Thyroid gland (tissue), 4 donors: Measurements from ENCODE around the gene AIRE. TPM values are rescaled to one million over a fixed set of nuclear protein-coding genes. Genes with fewer than 3 reads are reported as not detected.
A peak's percentile ranks its signal among the peaks of the same experiment; 100 is the strongest.
"Not testable (repeated sequence)": the region's sequence is repeated elsewhere in the genome, so short reads cannot be mapped to it uniquely, and the experiment has no call there.

Experiments
- DNase-seq, 2 donors: peaks; one replicate each; pipeline ENCODE4 v3.0.0-alpha.2; 2019
- H3K27ac ChIP-seq, 3 donors: fragments of 200-600 bp; sonication (generic); 1 replicate in 2 of 3; 2 replicates in 1 of 3; pipeline ENCODE4 v1.5.1; 2016 to 2019; ENCODE audit warnings: mild to moderate bottlenecking in 1 of 3, moderate library complexity in 1 of 3
- H3K27me3 ChIP-seq: fragments of 200-600 bp; sonication (generic); one replicate; pipeline ENCODE4 v1.5.1; 2019
- H3K36me3 ChIP-seq, 2 donors: fragments of 200-600 bp; sonication (generic); one replicate each; pipeline ENCODE4 v1.5.1; 2016 to 2019
- H3K4me1 ChIP-seq, 2 donors: fragments of 200-600 bp; sonication (generic); one replicate each; pipeline ENCODE4 v1.5.1; 2017 to 2019
- H3K4me3 ChIP-seq, 3 donors: fragments of 200-600 bp; sonication (generic); replicated peaks in 1 of 3; 1 replicate in 2 of 3; 2 replicates in 1 of 3; pipeline ENCODE4 v1.5.1; 2016; ENCODE audit warnings: mild to moderate bottlenecking in 1 of 3
- H3K9me3 ChIP-seq: fragments of 200-600 bp; sonication (generic); one replicate; pipeline ENCODE4 v1.5.1; 2017
- CTCF ChIP-seq, 6 experiments: fragments of 200-600 bp in 3 of 6; fragments of 450-650 bp in 3 of 6; sonication (generic) in 3 of 6; IDR thresholded peaks; one replicate each; pipeline ENCODE4 v1.5.1; 2016 to 2019; ENCODE audit warnings: antibody characterized with exemption in 6 of 6, mild to moderate bottlenecking in 2 of 6, inconsistent platforms in 1 of 6, moderate library complexity in 1 of 6
- POLR2A ChIP-seq, 2 donors: fragments of 450-650 bp; IDR thresholded peaks; one replicate each; pipeline ENCODE4 v1.6.1; 2017; ENCODE audit warnings: antibody characterized with exemption in 2 of 2, mild to moderate bottlenecking in 2 of 2, moderate library complexity in 1 of 2
- WGBS, 2 donors: methylation state at CpG; one replicate each; pipeline ENCODE4 v1.1.5; 2017; 5-methylcytosine and 5-hydroxymethylcytosine counted together
- intact Hi-C: fragments of 100-400 bp; cut with DNase I; formaldehyde crosslinking; loops from one replicate; pipeline ENCODE4 v1.15.1; 2023
- total RNA-seq, 4 donors: library from RNA; depleted of rRNA; stranded (reverse); fragments of >200 nt; gene quantifications; one replicate each; pipeline ENCODE4 v1.2.3, GENCODE V29; 2016

The AIRE gene
- total RNA-seq, 4 donors from 2014 or later = 0.13 TPM; not detected in 3

DNA sequence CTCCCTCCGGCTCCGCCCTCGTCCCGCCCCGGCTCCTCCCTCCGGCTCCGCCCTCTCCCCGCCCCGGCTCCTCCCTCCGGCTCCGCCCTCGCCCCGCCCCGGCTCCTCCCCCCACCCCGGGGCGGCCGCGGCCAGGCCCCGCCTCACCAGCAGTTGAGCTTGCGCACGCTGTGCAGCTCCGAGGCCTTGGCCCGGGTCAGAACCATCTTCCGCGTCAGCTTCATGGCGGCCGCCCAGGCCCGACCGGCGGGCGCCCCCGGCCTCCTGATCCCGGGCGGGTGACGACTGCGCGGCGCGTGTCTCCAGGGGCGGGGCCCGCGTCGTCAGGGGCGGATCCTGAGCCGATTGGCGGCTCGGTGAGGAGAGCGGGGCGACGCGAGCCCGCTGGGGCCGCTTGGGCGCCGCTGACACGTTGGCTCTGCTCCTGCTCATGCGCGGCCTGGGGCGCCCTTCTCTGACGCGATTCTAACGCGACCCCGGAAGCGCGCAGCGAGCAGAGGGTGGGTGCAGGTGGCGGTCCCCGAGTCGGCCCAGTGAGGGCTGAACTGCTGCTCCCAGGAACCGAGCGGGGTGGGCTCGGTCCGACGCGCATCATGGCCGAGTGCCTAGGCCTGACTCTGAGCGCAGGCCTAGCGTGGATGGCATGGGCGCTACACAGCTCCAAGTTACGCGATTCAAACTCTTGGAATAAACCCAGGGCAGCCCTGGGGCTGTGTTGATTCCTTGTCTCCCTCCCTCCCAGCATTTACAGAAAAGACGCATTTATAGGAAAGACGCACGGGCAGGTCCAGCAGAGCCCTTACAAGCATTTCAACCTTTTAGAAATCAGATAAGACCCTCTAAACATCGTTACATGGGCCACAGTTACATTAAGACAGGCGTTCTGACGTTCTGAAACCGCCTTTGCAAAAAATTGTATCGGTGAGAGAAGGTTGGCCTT, 53.6 kb downstream of the AIRE start, which contains the start of gene CFAP410:
Gene CFAP410 (minus strand): TSS at position 420 of the 940 bp plus-strand sequence. CDS start 196 bp downstream, at position 224.
- WGBS, 2 donors = 2% methylated on average over 10 to 37 of the region's 90 CpGs

GRCh38 chr21:44341726-44342458, 56.2 kb downstream of the AIRE start:
- 63 to 68% methylated on average over 12 of the region's 12 CpGs for WGBS, 2 donors
- H3K9me3 ChIP-seq, H3K36me3 ChIP-seq, H3K27ac ChIP-seq, H3K4me3 ChIP-seq, H3K27me3 ChIP-seq, DNase-seq, intact Hi-C loops: not testable (repeated sequence)
- H3K4me1 ChIP-seq = peaks cover 11 to 14% of the 10 kb centered on the region in 2 donors

More for the DNA sequence above, 53.6 kb downstream of the AIRE start, which contains the start of gene CFAP410:
- intact Hi-C loops = no loop called here
- Histone ChIP-seq H3K27ac (peak within 1 kb of the TSS; percentile 96 to 100 (median 97)), H3K27me3 (no peaks in the 10 kb centered on the region), H3K9me3 (no peaks in the 10 kb centered on the region), H3K36me3 (peaks cover 0 to 11% of the 10 kb centered on the region in 2 donors), H3K4me3 (peak within 1 kb of the TSS; percentile 62 to 78 (median 76)), H3K4me1 (peaks cover 11 to 14% of the 10 kb centered on the region in 2 donors)
- DNase-seq = peak; percentile 92 to 93
- peak in 1 of 6 experiments; percentile 23 for TF ChIP-seq CTCF (IDR thresholded peaks at IDR 0.05)
- TF ChIP-seq POLR2A (IDR thresholded peaks at IDR 0.05) = peak; percentile 81 to 92

DNA sequence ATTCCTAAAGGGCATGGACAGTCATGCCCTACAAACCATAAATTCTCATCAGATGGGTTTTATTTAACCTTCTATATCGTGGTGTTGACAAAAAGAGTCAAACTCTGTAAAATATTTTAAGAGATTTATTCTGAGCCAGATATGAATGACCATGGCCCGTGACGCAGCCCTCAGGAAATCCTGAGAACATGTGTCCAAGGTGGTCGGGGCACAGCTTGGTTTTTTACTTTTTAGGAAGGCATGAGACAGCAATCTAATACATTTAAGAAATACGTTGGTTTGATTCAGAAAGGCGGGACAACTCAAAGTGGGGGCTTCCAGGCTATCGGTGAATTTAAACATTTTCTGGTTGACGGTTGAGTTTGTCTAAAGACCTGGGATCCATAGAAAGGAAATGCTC, 57.3 kb downstream of the AIRE start:
- H3K27me3 ChIP-seq, H3K9me3 ChIP-seq, H3K36me3 ChIP-seq, DNase-seq, H3K27ac ChIP-seq, intact Hi-C loops, H3K4me3 ChIP-seq: not testable (repeated sequence)
- H3K4me1 ChIP-seq = peaks cover 10 to 15% of the 10 kb centered on the region in 2 donors
- 81 to 82% methylated on average over 8 of the region's 8 CpGs for WGBS, 2 donors

DNA sequence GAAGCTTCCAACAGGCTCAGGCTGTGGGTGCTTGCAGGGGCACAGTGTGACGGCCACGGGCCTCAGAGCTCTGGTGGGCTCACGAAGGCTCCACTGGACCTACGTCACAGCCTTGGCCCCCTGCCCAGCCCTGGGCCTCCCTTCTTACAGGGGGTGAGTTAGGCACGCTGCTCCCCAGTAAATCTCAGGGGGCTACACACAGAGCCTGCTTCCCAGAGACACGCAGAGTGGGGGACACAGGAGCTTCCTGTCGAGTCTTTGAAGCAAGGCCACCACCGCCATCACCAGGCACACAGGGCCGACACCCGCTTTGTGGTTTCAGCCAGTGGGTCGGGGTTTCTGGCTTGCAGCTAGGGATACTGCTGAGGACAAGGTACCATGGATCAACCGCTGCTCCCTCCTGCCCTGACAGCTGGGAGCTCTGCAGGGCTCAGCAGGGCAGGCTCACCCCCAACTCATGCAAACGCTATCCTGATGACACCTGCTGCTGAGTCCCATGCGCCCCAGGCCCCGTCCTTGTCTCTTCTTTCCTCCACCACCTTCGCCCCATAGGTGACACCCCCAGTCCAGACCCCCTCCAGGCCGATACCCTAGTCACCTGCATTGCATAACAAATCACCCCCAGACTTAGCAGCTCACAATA, 59.0 kb downstream of the AIRE start:
- intact Hi-C loops = no loop called here
- no peak for TF ChIP-seq CTCF (IDR thresholded peaks at IDR 0.05)
- TF ChIP-seq POLR2A (IDR thresholded peaks at IDR 0.05) = no peak
- no peak for DNase-seq
- peaks cover 5 to 16% of the 10 kb centered on the region in 2 donors for H3K4me1 ChIP-seq
- H3K9me3 ChIP-seq = no peaks in the 10 kb centered on the region
- H3K4me3 ChIP-seq = no peak overlapping the region
- 75 to 84% methylated on average over 6 to 10 of the region's 17 CpGs for WGBS, 2 donors
- no peak overlapping the region for H3K27ac ChIP-seq
- no peaks in the 10 kb centered on the region for H3K36me3 ChIP-seq
- no peaks in the 10 kb centered on the region for H3K27me3 ChIP-seq

- H3K27ac ChIP-seq = no peak overlapping the region
- H3K4me1 ChIP-seq = peaks cover 0 to 9% of the 10 kb centered on the region in 2 donors
- no peak overlapping the region for H3K4me3 ChIP-seq
- WGBS, 2 donors = 60 to 72% methylated on average over 9 to 10 of the region's 11 CpGs
- no peaks in the 10 kb centered on the region for H3K9me3 ChIP-seq
- H3K36me3 ChIP-seq = no peaks in the 10 kb centered on the region
- intact Hi-C loops = no loop called here
- DNase-seq = no peak
- TF ChIP-seq POLR2A (IDR thresholded peaks at IDR 0.05) (no peak), CTCF (IDR thresholded peaks at IDR 0.05) (no peak)
- H3K27me3 ChIP-seq = no peaks in the 10 kb centered on the region
These were observed 59.8 kb downstream of the AIRE start for GRCh38 chr21:44345495-44345894.
